Stimulated activated naive CD4-positive, alpha-beta T cell treated with Interleukin-2 at 50 U/mL for 16 hours (primary cell): ENCODE results near the gene CEP112.

Experiments used
- DNase-seq: peaks from one replicate; lab custom pipeline; 2025; lab: John Stamatoyannopoulos, UW

The CEP112 gene

GRCh38 chr17:65637786-65638185 lies 554.1 kb downstream of the CEP112 start:
- no peak for DNase-seq

DNA sequence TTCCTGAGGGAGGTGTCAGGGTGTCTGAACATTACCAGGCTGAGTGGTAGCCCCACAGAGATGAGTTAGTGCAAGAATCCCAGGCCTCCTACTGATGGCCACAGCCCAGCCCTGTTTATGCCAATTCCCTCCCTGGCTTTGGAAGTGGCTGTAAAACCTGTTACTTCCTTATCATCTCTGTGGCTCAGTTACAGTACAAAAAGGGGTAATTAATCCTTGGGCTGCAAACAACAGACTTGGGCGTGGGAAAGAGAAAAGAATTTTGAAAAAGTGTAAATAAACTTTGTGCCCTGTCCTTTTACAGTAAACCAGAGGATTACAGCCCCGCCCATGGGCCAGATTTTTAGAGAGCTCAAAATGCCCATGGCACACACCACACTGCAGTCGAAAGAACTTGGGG lies 557.4 kb downstream of the CEP112 start:
- DNase-seq, result no peak

- no peak for DNase-seq
Observed at GRCh38 chr17:65633988-65634387, 557.9 kb downstream of the CEP112 start.

GRCh38 chr17:65633146-65633881 lies 558.6 kb downstream of the CEP112 start:
- DNase-seq, result no peak

DNA sequence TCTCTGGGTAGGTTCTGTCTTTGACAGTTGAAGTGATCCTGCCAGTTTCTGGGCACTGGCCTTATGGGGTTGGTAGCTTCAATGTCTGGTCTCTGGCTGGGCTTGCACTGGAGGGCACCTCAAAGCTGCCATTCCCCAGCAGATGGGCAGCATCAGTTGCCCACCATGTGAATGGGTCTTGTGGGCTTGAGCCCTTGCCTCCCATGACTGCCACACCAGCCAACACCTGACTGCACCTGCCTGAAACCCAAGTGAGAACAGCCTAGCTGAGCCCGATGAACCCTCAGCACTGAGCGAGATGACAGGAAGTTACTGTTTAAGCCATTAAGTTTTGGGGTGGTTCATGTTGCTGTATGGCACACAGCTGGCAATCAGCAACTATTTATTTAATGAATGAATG lies 561.4 kb downstream of the CEP112 start:
- no peak for DNase-seq

DNA sequence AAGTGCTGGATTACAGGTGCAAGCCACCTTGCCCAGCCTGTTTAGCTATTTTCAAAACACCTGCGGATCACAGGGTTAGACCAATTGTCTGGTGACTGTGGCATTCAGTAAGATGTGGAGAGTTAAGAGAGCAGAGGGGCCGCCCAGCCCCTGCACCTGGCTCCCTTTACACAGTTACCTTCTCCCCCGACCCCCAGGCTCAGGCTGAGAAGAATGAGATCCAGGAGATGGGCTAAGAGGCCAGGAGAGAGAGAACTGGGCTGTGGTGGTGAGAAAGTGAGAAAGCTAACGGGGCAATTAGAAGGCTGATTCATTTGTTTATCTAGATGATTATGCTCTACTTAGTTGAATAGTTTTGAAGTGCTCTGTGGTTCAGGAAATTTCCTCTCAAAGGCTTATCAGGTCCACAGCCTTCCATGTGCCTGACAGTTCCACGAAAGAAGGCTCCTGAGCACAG lies 562.7 kb downstream of the CEP112 start:
- DNase-seq, result no peak

DNA sequence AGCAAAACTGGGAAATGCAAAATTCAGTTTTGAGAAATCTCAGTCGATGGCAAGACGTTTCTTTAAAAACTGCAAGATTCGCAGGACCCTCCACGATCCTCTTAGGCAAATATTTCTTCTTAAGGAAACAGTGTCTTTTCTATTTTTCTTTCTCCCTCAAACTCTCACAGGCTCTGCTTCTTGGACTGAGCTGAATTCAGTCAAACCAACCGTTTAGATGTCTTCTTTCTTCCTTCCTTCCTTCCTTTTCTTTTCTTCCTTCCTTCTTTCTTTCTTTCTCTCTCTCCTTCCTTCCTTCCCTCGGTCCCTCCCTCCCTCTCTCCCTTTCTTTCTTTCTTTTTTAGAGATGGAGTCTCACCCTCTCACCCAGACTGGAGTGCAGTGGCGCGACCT lies 563.3 kb downstream of the CEP112 start:
- DNase-seq, result no peak

DNA sequence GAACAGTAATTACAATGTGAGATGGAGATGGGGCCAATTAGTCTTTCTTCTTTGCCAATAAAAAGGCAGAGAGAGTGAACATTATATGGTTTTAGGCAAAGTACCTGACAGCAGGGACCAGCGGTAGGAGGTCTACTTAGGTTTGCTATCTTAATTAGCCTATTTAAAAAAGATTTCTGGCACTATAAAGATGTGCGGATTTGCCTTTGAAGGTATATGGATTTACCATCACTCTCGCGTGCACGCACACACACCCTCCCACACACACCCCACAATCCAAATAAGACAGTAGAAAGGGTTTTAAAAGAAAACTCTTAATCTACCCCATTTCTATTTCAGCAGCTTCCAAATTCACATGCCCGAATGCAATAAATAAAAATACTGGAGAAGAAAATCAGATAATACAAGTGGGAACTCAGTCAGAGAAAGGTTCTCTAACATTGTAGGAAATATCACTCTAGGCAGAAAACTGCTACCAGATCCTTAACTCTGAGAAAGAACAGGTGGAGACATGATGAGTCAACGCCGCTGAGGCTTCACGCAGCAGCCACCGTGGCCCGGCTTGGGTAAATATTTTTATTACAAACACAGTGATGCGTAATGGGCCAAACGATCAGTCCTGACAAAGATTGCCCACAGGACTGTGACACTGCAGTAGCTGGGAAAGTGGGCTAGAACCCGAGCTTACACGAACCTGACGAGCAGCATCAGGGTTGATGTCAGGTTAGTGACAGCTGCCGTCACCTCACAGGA lies 563.9 kb downstream of the CEP112 start:
- DNase-seq, result no peak

- no peak for DNase-seq
Observed at GRCh38 chr17:65627108-65627507, 564.8 kb downstream of the CEP112 start.

GRCh38 chr17:65626451-65626850 lies 565.5 kb downstream of the CEP112 start:
- DNase-seq, result no peak

- DNase-seq, result no peak
Observed at GRCh38 chr17:65618516-65618915, 573.4 kb downstream of the CEP112 start.

- DNase-seq, result no peak
Observed at GRCh38 chr17:65617496-65617895, 574.4 kb downstream of the CEP112 start.

DNA sequence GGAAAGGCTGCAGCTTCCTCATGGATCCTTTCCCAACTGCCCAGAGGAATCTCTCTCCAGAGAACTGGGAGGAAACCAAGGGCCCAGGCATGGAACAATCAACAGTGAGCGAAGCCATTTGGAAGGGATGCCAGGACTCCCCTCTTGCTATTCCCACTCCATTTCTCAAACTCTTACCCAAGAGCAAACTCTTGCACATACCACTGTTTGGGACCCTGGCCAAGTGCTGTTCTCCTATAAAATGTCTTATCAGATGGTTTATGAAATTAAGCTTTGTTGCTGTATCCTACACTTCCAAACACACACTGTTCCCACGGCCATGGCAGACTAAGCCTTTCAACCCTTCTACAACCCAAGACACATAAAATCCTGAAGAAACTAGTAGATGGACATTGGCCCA lies 582.2 kb downstream of the CEP112 start:
- DNase-seq, result no peak

GRCh38 chr17:65609286-65609685 lies 582.6 kb downstream of the CEP112 start:
- DNase-seq, result no peak

DNA sequence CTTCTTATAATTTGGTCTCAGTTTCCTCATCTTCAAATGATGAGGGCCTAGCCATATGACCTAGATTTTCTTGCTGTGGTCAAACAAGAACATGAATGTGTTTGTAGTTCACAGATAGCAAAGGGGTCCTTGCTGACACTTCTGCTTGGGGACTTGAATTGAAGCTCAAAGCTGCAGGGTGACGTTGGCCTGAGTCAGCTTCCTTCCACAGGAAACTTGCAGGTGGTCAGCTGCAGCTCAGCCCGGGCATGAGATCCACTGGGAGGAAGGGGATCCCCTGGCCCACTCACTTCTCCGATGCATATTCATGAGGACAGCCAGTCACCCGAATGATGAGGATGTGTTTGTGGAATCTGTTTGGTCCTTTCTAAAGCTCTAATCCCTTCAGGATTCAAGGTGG lies 587.9 kb downstream of the CEP112 start:
- DNase-seq, result no peak

GRCh38 chr17:65601881-65602280 lies 590.1 kb downstream of the CEP112 start:
- DNase-seq, result no peak

DNA sequence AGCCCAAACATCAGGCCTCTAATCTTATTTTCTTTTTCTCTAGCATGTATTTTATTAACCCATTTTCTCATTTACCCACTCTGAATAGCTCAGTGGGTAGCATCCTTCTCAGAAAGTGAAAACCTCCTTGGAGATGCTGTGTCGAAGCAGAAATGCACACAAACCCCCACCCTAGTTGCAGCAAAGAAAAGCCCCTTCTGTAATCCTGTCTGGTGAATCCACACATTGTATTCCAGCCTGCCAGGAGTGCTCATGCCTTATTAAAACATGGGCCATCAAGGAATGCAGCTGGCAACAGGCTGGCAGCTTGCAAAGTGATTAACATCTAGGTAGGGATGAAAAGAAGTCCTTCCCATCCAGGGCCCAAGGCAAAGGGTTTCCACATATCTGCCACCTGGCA lies 590.8 kb downstream of the CEP112 start:
- DNase-seq, result no peak

DNA sequence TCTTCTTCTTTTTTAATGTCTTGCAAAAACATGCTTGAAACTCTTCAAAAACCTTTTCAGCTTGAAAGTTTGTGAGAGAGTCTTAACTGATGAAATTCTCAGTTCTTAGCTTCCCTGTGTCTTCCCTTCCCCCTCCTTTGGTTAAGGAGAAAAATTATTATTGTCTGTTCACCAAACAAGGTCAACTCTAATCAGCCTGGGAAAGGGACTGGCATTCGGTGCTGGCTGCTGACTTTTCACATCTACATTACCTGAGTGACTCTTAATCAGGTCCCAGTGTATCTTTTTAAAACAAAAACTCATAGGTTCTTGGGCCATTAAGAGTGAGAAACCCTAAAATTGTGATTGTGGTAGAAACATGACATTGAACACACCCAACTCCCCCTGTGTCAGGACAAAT lies 591.4 kb downstream of the CEP112 start:
- no peak for DNase-seq

DNA sequence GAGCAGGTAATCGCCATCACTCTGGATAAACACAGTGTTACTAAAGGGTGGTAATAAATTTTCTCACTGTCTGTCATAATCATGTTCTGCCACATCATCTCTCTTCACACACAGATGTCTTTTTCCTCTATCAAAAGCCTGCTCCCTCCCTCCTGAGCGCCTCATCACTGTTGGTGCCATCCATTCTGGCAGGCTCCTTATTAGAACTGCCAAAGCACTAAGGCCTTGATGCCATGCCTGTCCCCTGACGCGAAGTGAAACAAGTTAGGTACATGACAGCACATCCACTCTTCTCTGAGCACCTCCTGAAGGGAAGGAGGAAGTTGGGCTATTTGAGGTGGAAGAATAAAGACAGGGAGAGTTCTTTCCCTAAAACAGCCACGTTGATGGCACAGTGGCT lies 592.3 kb downstream of the CEP112 start:
- DNase-seq, result no peak

GRCh38 chr17:65598746-65599145 lies 593.2 kb downstream of the CEP112 start:
- no peak for DNase-seq

DNA sequence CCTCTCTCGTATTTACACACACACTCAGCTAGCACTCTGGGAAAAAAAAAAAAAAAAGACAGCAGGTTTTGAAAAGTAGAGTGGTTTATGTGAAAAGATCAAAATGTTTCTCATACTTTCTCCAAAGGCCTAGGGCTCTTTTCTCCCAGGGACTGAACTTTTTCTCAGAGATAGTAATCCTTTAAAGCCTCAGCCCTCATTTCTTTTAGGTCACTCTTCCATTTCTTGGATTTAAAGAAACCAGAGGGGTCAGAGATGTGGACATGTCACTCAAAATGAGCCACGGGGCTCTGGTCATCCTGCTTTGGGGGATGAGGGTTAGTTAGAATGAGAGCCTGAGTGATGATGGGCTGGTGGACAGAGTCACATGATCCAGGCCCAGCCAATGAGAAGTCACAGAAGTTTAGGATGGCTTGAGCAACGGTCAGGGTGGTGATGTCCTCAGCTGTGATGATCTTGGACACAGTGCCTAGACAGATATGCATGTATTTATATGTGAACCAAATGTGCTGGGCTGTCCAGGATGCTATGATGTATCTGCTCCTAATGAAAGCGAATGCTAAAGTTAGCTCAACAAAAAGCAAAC lies 596.8 kb downstream of the CEP112 start:
- DNase-seq, result no peak

GRCh38 chr17:65593855-65594845 lies 597.8 kb downstream of the CEP112 start:
- no peak for DNase-seq
